ENCODE results near the gene PRB4.
"Not testable (repeated sequence)": the region's sequence is repeated elsewhere in the genome, so short reads cannot be mapped to it uniquely, and the experiment has no call there.

PRB4 gene

DNA sequence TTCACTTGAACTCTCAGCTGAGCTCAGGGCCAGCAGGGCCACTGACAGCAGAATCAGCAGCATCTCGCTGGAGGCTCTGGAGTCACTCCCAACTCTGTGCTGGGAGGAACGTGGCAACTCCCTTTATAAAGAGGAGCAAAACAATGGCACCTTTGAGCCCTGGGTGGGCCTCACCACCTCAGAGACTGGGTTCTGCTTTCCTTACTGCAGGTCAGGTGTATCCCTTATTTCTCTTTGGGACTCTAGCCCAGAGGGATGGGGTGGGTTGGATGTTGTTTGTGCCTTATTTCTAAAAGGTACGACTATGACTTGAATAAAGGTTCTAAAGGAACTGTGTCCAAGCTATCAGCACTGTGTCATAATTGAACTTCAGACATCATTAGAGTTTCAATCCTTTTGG lies at the start of gene PRB4:
Gene PRB4, minus strand, starts transcription at position 101 of the 400 bp plus-strand sequence. Its CDS starts 38 bp downstream, at position 63.
- no peak for DNase-seq (ENCODE audit: low read depth)

DNA sequence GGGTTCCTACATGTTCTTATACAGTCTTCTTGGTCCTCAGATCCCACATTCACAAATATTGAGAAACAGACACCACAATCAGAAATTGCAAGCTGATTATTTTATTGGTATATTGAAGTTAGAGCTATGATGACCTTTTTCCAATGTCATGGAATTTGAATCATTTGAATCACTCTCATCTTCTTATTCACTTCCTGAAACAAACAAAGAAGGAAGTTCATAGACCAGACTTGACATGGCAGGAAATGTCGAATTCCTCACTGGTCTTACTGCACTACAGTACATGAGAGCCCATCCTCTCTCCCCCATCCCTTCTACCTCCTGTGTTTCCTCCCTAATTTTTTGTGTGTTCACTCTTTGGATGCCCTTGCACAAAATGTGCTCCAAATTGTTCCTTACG lies 41.5 kb upstream of the PRB4 start:
- DNase-seq (ENCODE audit: low read depth): not testable (repeated sequence)

GRCh38 chr12:11348439-11348838 lies 38.2 kb upstream of the PRB4 start:
- no peak for DNase-seq (ENCODE audit: low read depth)

DNA sequence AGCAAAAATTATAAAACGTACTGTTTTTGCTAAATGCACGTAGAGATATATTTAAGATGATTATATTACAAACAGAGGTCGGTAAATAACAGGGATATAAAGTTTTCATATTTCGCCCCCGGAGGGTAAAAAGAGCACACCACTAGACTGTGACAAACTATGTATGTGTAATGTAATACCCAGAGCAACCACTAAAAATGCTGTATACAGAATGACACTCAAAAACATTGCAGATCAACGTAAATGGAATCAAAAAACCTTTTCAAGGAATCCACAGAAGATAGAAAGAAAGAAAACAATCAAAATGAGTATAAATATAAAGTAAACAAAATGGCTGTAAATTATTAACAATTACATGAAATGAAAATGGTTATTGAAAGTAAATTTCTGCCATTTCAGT lies 37.6 kb upstream of the PRB4 start:
- DNase-seq (ENCODE audit: low read depth): no peak

DNA sequence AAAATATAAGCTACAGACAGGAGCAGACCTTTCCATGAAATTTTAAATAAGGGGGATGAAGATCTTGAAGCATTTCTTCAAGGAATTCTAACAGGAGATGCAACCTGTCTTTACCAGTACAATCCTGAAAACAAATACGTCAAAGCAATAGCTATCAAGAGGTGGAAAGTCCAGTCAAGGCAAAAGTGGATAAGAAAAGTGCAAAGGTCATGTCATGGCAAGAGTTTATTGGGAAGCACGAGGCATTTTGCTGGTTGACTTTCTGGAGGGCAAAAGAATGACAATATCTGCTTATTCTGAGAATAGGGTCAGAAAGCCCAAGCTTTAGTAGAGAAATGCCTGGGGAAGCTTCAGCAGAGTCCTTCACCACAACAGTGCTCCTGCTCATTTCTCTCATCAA lies 34.3 kb upstream of the PRB4 start:
- DNase-seq (ENCODE audit: low read depth): no peak

- no peak for DNase-seq (ENCODE audit: low read depth)
These were observed 14.2 kb upstream of the PRB4 start for GRCh38 chr12:11324426-11324825.

- DNase-seq (ENCODE audit: low read depth): peak; percentile 2
These were observed 11.7 kb upstream of the PRB4 start for GRCh38 chr12:11321980-11322379.

DNA sequence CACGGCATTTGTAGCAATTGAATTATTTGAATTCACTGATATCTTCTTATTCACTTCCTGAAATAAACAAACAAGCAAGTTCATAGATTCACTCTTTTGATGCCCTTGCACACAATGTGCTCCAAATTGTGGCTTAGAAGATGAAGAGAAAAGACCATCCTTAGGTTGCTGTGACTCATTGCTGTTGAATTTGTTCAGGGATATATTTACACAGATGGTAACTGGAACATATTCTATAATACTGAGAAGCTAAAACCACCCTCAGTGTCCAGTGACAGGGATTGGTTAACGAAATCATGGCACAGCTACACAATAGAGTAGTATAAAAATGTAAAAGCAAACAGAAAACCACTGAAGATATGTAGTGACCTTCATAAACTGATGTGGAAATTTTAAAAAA lies 3.1 kb downstream of the PRB4 start:
- DNase-seq (ENCODE audit: low read depth): peak; percentile 29

DNA sequence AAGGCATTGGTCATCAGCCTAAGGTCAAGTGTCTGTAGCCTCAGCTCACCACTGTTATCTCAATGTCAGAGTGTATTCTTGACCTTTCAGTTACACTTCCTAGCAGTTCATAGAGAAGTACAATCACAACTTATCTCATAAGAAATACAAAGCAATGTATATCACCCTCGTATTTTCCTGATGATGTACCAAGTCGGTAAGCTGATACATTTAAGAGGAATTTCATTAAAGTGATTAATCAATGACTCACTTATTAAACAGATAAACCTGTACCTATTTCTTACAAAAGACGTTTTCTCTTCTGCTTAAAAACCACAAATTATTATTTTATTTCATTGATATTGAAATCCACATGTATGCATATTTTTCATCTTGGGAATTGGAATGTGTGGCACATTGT lies 36.8 kb downstream of the PRB4 start:
- no peak for DNase-seq (ENCODE audit: low read depth)

GRCh38 chr12:11269607-11270006 lies 40.6 kb downstream of the PRB4 start, which contains the start of gene PRB3:
PRB3 (minus strand) TSS chr12:11269707; CDS start chr12:11269669, 38 bp downstream.
- no peak for DNase-seq (ENCODE audit: low read depth)

DNA sequence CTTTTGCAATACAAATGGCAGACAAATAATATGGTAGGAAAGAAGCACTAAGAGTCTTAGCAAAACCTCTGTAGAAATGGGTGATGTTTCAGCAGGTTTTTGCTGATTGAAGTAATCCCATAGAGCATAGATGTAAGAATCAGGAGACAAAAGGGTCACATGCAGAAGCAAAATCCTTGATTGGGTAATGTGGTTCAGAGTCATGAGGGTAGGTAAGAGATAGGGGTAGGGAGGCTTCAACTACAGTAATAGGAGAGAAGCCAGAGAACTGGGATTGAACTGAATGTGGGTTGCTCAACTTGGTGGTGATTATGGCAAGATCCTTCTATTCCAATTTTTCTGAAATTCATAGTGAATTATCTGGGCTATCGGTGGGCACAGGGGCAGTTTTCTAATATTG lies 45.7 kb downstream of the PRB4 start:
- no peak for DNase-seq (ENCODE audit: low read depth)
